GM20431 (cell line): ENCODE results near the gene NUDCD2.
"Not testable (repeated sequence)": the region's sequence is repeated elsewhere in the genome, so short reads cannot be mapped to it uniquely, and the experiment has no call there.

ENCODE experiments used
- in situ Hi-C: fragments of 300-500 bp; cut with MseI, MboI; formaldehyde crosslinking; loops from one replicate; pipeline ENCODE4 v1.15.0; 2020; ENCODE audit warnings: low sequenced_read_pairs; ENCODE audit not compliant: unreplicated experiment

Gene NUDCD2

GRCh38 chr5:163434401-163434866, 25.5 kb downstream of the NUDCD2 start:
- in situ Hi-C loops: no loop called here

DNA sequence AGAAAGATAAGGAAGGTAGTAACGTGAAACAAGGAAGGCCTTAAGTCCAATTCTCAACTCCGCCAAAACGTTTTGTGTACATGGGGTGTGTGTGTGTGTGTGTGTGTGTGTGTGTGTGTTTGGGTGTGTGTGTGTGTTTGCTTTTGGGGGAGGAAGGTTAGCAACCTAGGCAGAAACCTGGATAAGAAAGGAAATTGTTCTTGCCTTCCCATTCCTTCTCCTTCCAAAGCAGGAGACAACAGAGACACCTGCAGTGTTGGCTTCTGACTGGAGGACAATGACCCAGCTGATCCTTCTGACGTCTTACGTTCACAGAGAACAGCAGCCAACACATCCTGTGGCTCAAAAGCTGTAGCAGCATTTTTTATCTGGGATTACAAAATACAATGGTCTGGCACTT, 26.6 kb downstream of the NUDCD2 start:
- in situ Hi-C loops: no loop called here

DNA sequence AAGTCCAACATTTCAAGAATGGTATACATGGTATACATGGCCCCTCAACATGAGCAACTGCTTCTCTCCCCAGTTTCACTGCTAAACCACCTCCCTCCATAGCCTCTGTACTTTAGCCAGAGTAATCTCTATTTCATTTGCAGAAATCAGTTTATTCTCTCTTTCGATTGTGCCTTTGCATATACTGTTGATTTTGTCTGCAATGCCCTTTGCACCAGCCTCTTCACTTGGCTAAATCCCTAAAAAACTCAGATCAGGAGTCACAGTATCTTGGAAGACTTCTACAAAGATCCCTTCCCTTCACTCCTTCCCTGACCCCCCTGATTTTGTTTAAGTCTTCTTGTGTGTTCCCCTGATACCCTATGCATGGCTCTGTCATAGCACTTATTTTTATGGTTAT, 27.4 kb downstream of the NUDCD2 start:
- in situ Hi-C loops: no loop called here

DNA sequence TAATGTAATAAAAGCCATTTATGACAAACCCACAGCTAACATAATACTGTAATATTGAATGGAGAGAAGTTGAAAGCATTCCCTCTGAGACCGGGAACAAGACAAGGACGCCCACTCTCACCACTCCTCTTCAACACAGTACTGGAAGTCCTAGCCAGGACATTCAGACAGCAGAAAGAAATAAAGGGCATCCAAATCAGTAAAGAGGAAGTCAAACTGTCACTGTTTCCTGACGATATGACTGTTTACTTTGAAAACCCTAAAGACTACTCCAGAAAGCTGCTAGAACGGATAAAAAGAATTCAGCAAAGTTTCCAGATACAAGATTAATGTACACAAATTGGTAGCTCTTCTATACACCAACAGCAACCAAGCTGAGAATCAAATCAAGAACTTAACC, 33.8 kb downstream of the NUDCD2 start:
- in situ Hi-C loops: not testable (repeated sequence)

GRCh38 chr5:163424836-163425235, 35.1 kb downstream of the NUDCD2 start:
- in situ Hi-C loops: no loop called here

- in situ Hi-C loops: not testable (repeated sequence)
Observed at GRCh38 chr5:163415673-163416072, 44.2 kb downstream of the NUDCD2 start.

GRCh38 chr5:163410505-163410904, 49.4 kb downstream of the NUDCD2 start:
- in situ Hi-C loops: no loop called here

- in situ Hi-C loops: no loop called here
Observed at GRCh38 chr5:163409384-163409783, 50.5 kb downstream of the NUDCD2 start.

DNA sequence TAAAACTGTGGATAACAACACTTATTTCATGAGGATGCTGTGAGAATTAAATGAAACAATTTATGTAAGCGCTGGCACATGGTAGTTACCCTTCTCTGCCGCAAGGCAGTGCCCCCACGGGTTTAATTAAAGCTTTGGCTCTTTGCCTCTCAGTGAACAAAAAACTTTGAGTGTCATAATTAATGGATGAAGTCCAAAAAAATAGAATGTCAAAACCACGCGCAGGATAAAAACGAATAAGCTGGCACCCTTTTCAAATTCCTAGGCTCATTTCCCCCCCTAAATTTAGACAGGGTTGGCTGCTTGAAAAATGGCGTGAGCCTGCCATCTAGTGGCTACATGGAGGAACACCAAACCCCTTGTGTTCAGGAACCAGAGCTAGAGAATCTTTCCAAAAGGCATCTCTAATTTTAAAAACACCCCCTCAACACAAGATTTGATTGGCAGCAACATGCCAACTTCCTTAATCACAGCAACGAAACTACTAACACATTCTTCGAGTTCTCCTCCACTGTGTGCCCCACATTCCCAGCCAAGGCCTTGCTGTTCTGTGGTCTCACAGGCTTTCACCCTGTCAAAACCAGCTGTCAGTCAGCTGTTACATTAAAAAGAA, 51.5 kb downstream of the NUDCD2 start:
- in situ Hi-C loops: no loop called here

DNA sequence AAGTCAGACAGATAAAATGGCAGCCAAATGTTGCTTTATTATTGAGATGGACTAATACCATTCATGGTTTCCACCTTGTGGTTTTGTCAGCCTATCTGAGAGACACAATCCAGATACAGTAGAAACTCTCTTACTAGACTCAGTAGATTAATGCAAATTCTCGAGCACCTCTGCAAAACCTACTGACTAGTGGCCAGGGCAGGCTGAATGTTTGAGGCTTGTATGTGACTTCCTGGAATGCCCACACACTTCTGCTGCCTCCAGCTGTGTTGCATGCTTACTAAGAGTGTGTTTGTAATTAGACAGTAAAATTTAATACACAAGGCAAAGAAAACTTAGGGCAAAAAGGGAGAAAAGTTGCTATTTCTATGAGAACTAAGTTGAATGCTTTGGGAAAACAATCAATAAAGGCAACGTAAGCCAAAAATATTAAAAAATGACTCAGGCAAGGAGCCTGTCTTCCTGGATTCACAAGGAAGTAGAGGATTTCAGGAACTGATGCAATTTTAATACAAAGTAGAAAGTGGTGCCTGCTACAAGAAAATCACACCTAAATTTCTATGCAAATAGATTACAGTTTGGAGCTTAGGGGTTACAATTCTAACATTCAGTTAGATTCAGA, 52.8 kb downstream of the NUDCD2 start:
- in situ Hi-C loops: no loop called here

DNA sequence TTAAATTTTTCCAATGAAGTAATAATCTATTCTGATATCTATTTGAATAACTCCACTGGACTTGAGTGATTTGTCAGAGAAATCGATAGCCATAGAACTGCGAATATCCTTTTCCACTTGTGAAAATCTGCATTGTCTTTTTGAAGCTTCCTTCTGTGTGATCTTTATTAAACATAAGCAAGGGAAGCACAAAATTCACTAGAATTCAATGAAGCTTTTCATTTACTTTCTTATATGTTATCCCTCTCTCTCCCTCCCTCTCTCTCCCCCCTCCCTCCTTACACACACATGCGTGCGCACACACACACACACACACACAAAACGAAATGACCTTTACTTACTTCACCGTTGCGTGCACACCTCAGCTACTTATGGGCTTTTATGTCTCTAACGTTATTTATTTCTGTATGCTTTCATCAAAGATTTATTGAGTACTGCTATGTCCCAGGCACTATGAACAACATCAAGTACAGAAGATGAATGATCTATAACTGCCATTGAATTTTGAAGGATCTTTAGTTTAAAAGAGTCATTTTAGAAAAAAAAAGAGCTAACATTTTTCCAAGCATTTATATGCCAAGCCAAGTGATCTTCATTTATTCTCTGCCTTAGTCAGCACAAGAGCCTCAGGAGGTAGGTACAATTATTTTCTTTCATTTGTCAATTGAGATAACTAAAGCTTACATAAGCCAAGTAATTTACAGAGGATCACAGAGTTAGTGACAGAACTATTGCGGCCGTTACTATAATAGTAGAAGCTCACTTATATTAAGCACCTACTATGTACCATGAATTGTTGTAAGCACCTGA, 55.3 kb downstream of the NUDCD2 start:
- in situ Hi-C loops: no loop called here

GRCh38 chr5:163402007-163402406, 57.9 kb downstream of the NUDCD2 start:
- in situ Hi-C loops: no loop called here

DNA sequence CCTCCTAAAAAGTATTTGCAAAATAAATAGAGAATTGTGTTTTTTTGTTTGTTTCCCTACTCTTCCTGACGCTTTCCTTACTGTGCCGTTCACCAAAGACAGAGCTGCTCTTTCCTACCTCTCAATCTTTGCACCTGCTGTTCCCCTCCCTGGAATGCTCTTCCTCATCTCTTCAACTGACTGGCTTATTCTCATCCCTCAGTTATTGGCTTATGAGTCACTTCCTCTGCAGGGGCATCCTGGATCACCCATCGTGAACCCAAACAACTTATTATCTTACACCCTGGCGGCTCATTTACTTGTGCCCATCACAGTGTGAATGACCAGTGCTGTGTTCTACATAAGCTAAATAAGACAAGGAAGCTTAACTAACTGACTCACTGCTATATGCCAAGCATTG, 58.6 kb downstream of the NUDCD2 start:
- in situ Hi-C loops: no loop called here

- in situ Hi-C loops: no loop called here
Observed at GRCh38 chr5:163399923-163400322, 60.0 kb downstream of the NUDCD2 start.

DNA sequence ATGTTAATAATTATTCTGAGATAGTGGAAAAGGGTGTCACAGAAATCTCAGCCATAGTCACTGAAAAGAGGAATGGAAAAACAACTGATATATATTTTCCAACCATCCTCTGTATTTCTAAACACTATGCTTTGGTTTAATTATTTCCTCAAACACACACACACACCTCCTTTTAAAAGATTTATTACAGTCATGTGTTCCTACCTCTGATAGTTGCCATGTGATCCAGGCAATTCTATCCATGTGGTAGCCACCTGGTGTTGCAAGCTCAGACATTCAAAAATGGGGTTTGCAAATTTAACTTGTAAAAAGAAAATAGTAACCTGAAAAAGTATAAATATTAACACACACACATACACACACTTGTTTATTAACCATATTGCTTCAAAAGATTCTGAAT, 62.5 kb downstream of the NUDCD2 start:
- in situ Hi-C loops: no loop called here

DNA sequence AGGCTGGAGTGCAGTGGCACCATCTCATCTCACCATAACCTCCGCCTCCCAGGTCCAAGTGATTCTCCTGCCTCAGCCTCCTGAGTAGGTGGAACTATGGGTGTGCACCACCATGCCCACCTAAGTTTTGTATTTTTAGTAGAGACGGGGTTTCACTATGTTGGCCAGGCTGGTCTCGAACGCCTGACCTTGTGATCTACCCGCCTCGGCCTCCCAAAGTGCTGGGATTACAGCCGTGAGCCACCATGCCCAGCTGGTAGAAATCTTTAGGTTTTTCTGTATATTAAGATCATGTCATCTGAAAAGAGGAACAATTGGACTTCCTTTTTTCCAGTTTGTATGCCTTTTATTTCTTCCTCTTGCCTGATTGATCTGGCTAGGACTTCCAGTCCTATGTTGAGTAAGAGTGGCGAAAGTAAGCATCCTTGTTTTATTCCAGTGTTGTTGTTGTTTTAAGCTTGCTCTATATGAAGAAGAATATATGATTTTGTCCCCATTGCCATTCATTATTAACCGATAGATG, 63.0 kb downstream of the NUDCD2 start:
- in situ Hi-C loops: not testable (repeated sequence)
